CD4-positive, alpha-beta T cell treated with Interleukin-2 at 100 ng/mL for 4 hours (primary cell): ENCODE data around the gene COPS7A.
"Not testable (repeated sequence)": the region's sequence is repeated elsewhere in the genome, so short reads cannot be mapped to it uniquely, and the experiment has no call there.

ENCODE experiments used
- DNase-seq: peaks from one replicate; pipeline ENCODE4 v3.0.0-alpha.2; 2020; ENCODE audit warnings: low spot score

COPS7A gene

DNA sequence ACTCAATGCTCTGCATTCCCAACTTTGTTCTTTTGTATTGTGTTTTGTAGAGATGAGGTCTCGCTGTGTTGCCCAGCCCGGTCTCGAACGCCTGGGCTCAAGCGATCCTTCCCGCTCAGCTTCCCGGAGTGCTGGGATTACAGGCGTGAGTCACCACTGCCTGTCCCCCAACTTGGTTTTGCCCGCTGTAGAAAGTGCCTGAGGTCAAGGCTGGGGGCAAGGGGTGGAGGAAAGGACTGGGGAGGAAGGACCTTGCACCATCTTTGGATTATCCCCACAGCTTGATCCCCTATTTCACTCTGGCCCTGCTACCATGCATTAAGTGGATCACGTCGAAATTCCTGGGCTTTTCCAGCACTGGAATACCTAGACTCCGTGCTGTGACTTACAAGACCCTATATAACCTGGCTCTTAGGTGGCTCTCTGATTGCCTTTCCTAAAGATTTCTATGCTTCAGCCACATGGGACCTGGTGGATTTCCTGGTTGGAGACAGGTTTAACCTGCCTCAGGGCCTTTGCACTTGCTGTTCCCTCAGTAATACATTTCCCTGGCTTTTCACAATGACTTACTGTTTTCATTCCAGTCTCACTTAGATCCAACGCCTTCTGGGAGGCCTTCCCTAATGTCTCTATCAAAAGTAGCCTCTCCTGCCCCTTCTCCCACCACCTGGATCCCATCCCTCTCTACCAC, 22.6 kb upstream of the COPS7A start:
- no peak for DNase-seq

DNA sequence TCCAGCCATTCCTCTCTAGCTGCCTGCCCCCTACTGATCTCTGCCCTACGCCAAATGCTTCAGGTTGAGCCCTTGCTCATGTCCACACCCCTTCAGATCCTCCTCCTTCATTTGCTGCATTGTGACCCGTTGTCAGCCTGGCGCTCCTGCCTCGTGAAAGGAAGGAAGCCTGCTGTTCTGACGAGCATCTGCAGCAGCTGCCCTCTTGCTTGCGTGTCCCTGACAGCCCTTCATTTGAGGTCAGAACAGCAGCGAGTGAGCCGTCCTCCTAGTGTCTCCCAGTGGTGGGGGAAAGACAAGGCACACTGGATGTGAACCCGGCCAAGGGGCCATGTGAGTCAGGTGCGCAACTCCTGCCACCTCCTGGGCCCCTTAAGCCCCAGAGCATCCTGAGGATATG, 20.2 kb upstream of the COPS7A start:
- DNase-seq: no peak

DNA sequence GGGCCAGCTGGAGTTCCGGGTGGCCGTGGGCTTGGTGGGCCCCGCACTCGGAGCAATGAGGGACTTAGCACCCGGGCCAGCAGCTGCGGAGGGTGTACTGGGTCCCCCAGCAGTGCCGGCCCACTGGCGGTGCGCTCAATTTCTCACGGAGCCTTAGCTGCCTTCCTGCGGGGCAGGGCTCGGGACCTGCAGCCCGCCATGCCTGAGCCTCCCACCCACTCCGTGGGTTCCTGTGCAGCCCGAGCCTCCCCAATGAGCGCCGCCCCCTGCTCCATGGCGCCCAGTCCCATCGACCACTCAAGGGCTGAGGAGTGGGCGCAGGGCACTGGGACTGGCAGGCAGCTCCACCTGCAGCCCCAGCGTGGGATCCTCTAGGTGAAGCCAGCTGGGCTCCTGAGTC, 15.5 kb upstream of the COPS7A start:
- not testable (repeated sequence) for DNase-seq

DNA sequence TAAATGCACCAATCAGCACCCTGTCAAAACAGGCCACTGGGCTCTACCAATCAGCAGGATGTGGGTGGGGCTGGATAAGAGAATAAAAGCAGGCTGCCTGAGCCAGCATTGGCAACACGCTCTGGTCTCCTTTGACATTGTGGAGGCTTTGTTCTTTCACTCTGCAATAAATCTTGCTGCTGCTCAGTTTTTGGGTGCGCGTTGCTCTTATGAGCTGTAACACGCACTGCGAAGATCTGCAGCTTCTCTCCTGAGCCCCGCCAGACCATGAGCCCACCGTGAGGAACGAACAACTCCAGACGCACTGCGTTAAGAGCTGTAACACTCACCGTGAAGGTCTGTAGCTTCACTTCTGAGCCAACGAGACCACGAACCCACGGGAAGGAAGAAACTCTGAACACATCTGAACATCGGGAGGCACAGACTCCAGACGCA, 14.9 kb upstream of the COPS7A start:
- DNase-seq: no peak

DNA sequence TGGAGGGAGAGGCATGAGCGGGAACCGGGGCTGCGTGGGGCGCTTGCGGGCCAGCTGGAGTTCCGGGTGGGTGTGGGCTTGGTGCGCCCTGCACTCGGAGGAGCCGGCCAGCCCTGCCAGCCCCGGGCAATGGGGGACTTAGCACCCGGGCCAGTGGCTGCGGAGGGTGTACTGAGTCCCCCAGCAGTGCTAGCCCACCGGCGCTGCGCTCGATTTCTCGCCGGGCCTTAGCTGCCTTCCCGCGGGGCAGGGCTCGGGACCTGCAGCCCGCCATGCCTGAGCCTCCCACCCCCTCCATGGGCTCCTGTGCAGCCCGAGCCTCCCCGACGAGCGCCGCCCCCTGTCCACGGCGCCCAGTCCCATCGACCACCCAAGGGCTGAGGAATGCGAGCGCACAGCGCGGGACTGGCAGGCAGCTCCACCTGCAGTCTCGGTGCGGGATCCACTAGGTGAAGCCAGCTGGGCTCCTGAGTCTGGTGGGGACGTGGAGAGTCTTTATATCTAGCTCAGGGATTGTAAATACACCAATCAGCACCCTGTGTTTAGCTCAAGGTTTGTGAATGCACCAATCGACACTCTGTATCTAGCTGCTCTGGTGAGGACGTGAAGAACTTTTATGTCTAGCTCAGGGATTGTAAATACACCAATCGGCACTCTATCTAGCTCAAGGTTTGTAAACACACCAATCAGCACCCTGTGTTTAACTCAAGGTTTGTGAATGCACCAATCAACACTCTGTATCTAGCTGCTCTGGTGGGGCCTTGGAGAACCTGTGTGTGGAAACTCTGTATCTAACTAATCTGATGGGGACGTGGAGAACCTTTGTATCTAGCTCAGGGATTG, 7.6 kb upstream of the COPS7A start:
- DNase-seq: not testable (repeated sequence)

DNA sequence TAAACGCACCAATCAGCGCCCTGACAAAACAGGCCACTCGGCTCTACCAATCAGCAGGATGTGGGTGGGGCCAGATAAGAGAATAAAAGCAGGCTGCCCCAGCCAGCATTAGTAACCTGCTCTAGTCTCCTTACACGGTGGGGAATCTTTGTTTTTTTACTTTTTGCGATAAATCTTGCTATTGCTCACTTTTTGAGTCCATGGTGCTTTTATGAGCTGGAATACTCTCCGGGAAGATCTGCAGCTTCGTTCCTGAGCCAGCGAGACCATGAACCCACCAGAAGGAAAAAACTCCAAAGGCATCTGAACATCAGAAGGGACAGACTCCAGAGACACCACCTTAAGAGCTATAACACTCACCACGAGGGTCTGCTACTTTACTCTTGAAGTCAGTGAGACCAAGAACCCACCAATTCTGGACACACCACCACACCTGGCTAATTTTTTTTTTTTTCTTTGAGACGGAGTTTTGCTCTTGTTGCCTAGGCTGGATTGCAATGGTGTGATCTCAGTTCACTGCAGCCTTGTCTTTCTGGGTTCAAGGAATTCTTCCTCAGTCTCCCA, 6.9 kb upstream of the COPS7A start:
- no peak for DNase-seq

DNA sequence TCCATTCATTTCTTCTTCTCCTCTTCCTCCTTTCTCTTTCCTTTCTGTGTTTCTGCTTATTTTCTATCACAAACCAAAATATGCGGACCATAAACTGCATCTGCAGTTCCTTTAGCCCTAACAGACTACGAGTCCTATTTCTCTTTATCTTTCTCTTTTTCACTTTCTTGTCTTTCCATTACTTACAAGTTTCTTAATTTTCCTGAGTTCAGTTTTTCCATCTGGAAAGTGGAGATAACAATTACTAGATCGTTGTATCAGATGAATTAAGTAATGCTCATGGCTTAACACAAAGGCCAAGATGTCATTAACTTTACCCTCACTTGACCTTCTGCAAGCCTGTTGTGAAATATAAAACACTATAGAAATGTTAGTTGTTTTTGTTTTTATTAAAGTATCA, 983 bp upstream of the COPS7A start:
- DNase-seq: no peak

DNA sequence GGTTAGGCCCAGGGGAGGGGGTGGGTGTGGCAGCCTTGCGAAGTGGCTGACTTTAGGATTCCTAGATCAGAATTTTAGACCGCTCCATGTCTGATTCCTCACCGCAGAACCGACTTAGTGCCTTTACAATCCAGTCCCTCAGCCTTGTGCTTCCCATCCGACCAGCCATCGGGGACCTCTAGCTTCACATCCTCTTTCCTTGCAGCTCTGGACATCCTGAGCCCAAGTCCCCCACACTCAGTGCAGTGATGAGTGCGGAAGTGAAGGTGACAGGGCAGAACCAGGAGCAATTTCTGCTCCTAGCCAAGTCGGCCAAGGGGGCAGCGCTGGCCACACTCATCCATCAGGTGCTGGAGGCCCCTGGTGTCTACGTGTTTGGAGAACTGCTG, 557 bp downstream of the COPS7A start:
- peak; percentile 12 for DNase-seq

DNA sequence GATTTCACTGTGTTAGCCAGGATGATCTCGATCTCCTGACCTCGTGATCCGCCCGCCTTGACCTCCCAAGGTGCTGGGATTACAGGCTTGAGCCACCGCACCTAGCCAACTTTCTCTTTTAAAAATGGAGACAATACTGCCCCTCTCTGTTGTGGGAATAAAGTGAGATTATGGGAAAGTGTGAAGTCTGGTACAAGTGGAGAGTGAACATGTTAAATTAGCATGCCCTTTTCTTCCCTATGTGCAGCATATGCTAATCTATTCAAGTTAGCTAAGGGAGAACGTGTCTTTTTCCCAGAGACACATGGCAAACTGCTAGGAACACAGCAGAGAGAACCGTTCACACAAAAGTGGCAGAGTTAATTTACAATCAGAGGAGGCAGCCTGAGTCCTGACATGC, 1.5 kb downstream of the COPS7A start:
- DNase-seq: no peak

DNA sequence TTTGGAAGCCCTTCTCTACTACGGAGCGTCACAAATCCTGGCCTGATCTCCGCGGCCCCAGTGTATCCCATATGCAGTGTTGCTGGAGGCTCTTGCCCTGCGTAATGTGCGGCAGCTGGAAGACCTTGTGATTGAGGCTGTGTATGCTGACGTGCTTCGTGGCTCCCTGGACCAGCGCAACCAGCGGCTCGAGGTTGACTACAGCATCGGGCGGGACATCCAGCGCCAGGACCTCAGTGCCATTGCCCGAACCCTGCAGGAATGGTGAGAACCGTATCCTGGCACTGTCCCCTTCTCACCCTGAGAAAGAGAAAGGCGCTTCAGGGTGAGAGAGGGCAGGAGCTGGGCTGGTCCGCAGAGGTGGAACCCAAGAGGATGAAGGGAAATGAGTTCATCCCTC, 5.3 kb downstream of the COPS7A start:
- no peak for DNase-seq

DNA sequence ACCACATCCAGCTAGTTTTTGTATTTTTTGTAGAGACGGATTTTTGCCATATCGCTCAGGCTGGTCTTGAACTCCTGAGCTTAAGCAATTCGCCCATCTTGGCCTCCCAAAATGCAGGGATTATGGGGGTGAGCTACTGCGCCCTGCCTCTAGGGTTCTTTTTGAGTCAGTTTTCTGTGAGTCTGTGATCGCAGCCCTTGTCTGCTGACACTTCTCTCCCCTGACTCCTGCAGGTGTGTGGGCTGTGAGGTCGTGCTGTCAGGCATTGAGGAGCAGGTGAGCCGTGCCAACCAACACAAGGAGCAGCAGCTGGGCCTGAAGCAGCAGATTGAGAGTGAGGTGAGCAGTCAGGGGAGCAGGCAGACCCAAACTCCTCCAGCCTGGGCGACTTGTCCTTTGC, 6.3 kb downstream of the COPS7A start:
- DNase-seq: no peak

DNA sequence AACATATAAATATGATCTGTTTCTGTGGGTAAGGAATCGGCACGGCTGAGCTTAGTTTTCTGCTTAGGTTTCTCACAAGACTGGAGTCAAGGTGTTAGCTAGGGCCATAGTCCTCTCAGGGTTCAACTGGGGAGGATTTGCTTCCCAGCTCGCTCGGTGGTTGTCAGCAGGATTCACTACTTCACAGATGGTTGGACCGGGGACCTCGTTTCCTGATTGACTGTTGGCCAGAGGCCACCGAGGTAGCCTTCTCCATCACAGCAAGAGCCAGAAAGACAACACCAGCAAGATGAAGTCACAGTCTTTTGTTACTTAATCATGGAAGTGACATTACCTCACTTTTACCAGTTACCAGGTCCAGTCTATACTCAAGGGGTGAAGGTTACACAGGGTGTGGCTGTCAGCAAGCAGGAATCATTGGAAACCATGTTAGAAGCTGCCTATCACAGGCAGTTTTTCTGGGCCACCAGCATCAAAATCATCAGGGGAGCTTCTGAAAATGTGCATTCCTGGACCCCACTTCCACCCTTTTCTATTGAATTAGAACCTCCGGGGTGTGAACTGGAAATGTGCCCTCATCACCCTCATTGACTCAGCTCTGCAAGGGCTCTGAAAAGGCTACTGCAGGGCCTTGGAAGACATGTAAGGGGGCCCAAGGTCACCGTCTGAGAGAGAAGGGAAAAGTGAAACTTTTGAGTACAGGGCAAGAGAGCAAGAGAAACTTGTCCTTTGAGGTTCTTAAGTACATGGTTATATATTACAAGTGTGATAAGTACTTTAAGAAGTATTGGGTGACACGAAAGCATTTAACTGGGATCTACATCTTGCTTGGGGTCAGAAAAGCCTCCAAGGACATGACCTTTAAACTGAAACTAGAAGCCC, 10.9 kb downstream of the COPS7A start:
- DNase-seq: no peak

DNA sequence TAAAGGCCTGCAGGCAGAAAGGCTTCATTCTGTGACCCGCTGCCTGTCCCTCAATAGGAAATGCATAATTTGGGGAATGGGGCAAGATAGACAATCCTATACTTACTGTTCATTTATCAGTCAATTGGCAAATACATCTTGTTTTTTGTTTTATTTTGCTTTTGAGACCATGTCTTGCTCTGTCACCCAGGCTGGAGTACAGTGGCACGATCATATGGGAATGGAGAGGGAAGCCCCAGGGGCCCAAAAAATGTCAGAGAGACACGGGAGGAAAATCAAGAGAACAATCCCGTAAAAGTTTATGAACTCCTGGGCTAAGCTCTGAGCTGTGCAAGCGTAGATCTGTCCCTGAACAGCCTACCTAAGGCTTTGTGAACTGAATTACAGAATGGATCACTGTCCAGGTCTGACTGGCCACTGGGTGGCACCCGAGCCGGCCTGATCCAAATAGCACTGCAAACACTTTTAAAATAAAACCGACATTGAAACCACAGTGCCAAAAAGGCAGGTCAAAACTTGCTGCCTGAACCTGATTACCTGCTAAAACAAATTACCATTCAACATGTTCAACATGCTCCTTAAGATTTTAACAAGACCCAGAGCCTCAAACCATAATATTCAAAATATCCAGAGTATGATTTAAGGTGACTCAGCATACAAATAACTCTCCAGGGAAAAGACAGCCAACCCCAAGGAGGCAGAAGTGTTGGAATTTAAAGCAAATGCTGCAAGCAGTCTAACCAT, 11.8 kb downstream of the COPS7A start:
- peak; percentile 38 for DNase-seq

DNA sequence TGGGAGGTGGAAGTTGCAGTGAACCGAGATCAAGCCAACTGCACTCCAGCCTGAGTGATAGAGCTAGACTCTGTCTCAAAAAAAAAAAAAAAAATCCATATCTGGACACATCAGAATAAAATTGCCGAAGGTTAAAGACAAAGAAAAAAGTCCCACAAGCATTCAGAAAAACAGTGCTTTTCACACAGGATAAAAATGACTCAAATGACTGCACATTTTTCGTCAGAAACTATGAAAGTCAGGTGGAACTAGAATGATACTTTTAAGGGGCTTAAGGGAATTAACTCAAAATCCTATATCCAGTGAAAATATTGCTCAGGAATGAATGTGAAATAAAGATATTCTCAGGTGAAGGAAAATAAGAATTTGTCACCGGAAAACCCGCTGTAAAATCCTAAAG, 12.9 kb downstream of the COPS7A start:
- DNase-seq: no peak

DNA sequence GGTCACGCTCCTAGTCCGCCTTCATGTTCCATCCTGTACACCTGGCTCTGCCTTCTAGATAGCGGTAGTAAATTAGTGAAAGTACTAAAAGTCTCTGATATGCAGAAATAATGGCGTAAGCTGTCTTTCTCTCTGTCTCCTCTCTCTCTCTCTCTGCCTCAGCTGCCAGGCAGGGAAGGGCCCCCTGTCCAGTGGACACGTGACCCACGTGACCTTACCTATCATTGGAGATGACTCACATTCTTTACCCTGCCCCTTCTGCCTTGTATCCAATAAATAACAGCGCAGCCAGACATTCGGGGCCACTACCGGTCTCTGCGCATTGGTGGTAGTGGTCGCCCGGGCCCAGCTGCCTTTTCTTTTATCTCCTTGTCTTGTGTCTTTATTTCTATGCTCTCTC, 18.2 kb downstream of the COPS7A start:
- not testable (repeated sequence) for DNase-seq

DNA sequence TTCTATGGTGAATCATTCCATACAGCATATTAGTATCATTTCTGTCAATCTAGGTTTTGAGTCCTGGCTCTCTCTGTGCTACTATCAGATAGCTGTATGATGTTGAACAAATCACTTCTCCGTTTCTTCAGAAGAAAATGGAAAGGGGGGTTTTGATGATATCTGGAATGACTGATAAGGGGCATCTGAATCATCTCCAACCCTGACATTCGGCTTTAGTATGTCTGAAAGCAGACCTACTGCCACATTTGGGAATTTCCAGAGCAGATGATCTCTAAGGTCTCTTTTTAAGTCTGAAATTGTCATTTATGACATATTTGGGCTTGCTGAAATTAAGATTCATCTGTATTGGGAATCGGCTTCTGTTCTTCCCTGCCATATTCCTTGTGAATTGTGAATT, 19.0 kb downstream of the COPS7A start:
- DNase-seq: no peak

DNA sequence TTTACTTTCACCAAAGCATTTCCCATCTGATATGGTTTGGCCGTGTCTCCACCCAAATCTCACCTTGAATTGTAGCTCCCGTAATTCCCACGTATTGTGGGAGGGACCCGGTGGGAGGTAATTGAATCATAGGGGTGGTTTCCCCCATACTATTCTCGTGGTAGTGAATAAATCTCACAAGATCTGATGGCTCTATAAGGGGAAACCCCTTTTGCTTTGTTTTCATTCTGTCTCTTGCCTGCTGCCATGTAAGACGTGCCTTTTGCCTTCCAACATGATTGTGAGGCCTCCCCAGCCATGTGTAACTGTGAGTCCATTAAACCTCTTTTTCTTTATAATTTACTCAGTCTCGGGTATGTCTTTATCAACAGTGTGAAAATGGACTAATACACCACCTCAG, 19.5 kb downstream of the COPS7A start:
- DNase-seq: not testable (repeated sequence)

DNA sequence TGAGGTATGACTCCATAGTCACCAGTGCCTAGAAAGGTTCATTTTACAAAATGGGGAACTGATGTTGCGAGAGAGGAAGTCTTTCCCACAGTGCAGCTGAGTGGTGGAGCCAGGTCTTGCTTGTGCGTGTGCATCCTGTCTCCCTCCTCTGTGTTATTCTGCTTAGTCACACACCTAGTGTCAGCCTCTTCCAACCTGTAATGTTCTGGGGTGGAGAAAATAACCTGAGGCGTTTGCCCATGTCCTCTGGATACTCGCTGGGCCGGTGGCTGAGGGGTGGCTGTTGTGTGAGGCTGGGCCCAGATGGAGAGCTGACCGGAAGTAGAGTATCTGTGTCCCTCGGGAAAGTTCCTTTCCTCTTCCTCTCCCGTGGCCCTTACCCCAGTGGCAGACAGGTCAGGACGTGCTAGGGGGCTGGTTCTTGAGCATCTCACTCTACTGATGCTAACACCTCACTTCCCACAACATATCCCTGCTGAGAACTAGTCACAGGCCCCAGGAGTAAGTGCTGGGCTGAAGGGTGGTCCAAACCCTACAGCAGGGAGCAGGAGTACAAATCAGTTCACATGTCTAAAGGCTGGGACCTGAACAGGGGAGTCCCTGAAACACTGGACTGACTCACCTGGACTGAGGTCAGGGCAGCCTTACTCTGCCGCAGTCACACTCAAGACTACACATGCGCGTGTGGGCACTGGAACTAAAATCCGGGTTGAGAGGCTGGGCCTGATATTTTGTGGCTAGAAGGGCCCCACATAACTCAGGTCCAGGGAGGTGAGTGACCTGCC, 22.1 kb downstream of the COPS7A start:
- peak; percentile 28 for DNase-seq

DNA sequence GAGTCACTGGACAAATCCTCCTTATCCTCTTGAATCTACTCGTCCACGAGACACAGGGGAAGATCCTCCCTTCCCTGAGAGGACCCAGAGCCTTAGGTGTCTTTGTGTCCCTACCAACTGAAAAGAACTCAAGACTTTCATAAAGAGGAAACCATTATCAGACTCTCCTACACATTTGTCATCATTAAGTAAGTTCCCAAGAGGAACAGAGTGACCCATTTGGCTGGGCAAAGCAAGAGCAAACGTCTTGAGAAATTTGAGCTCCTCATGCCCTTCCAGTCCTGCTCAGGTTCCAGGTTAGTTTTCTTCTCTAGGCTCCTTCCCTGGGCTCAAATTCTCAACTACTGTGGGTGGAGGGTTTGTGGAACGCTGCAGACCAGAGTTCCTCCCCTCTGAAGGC, 23.4 kb downstream of the COPS7A start:
- no peak for DNase-seq

DNA sequence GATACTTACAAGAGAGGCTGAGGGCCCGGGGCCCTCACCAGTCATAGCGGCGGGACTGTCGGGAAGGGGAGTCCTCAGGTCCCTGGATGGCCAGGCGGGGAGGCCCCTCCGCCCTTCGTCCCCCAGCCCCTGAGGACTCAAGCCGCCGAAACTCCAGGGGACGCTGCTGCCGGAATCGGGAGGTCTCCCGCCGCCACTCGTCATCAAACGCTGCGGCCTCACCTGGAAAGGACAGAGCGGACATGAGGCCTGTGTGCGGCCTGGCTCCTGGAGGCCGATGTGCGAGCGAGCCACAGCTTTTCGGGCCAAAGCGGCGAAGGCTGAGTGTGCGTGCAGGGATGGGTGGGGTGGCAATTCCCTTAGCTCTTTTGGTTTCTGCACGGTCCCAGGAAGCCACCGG, 24.9 kb downstream of the COPS7A start:
- DNase-seq: no peak

DNA sequence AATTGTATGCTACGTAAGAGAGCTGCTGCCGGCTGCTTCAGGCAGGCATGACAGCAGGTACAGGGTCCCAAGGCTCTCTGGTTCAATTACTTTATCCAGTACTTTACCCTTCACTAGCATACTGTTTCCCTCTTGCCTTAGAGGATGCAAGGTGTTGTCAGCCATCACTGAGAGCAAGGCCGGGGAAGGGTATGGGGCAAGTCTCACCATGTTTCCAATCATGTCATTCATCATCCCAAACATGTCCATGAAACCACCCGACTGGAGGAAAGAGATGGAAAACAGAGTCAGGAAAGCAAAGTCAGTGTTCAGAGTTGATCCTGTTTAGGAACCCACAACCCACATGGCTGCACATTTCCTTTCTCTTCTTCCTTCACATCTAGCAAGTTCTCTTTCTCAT, 26.7 kb downstream of the COPS7A start:
- no peak for DNase-seq
